Dermis blood vessel endothelial cell (primary cell): Measurements from ENCODE around the gene EFCAB6. TPM values are rescaled to one million over a fixed set of nuclear protein-coding genes. Genes with fewer than 3 reads are reported as not detected.

ENCODE experiments used
- DNase-seq: peaks from one replicate; pipeline ENCODE4 v3.0.0; 2010
- total RNA-seq: library from RNA; depleted of rRNA; stranded (reverse); fragments of >200 nt; gene quantifications from 2 replicates; pipeline ENCODE4 v1.2.3, GENCODE V29; 2014

EFCAB6 gene, protein sequence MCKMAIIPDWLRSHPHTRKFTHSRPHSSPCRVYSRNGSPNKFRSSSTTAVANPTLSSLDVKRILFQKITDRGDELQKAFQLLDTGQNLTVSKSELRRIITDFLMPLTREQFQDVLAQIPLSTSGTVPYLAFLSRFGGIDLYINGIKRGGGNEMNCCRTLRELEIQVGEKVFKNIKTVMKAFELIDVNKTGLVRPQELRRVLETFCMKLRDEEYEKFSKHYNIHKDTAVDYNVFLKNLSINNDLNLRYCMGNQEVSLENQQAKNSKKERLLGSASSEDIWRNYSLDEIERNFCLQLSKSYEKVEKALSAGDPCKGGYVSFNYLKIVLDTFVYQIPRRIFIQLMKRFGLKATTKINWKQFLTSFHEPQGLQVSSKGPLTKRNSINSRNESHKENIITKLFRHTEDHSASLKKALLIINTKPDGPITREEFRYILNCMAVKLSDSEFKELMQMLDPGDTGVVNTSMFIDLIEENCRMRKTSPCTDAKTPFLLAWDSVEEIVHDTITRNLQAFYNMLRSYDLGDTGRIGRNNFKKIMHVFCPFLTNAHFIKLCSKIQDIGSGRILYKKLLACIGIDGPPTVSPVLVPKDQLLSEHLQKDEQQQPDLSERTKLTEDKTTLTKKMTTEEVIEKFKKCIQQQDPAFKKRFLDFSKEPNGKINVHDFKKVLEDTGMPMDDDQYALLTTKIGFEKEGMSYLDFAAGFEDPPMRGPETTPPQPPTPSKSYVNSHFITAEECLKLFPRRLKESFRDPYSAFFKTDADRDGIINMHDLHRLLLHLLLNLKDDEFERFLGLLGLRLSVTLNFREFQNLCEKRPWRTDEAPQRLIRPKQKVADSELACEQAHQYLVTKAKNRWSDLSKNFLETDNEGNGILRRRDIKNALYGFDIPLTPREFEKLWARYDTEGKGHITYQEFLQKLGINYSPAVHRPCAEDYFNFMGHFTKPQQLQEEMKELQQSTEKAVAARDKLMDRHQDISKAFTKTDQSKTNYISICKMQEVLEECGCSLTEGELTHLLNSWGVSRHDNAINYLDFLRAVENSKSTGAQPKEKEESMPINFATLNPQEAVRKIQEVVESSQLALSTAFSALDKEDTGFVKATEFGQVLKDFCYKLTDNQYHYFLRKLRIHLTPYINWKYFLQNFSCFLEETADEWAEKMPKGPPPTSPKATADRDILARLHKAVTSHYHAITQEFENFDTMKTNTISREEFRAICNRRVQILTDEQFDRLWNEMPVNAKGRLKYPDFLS (N-terminal part only)
- total RNA-seq: under 0.01 and 0.33 TPM in 2 replicates

- DNase-seq: peak; percentile 94
Measured at GRCh38 chr22:43812149-43812842, at the start of gene EFCAB6. EFCAB6 (minus strand) TSS chr22:43812305; CDS start chr22:43782318, 29,987 bp downstream.

GRCh38 chr22:43861529-43861928, 49.4 kb upstream of the EFCAB6 start:
- no peak for DNase-seq

GRCh38 chr22:43860831-43861230, 48.7 kb upstream of the EFCAB6 start:
- no peak for DNase-seq

- DNase-seq: no peak
Measured at GRCh38 chr22:43860126-43860525, 48.0 kb upstream of the EFCAB6 start.

- no peak for DNase-seq
Measured at GRCh38 chr22:43859621-43860020, 47.5 kb upstream of the EFCAB6 start.

GRCh38 chr22:43859176-43859575, 47.1 kb upstream of the EFCAB6 start:
- DNase-seq: no peak

DNA sequence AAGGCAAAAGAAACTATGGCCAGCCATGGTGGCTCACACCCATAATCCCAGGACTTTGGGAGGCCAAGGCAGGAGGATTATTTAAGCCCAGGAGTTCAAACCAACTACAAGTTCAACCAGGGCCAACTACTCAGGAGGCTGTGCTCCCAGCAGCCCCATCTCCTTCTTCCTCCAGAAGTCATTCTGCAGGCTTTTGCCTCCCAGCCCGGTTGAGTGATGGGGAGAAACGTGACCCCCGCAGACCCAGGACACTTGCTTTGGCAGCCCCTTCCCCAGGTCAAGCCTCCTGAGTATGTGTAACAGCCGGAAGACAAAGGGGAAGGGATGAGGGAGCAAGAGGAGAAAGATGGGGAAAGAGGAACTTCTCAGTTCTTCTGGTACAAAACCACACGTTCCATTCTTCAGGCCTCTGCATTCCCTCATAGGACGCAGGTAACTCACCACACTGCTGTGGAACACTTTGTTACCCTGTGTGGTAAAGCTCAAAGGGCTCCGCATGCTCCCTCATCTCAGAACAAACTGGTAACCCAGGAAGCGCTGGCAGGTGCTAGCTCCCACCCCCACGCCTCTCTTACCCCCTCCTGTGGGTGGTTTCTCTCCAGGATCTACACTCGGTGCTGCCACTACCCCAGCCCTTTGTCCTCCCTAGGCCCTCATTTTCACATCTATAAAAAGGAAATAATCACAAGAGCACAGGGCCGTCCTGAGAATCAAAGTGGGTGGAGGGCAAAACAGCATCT, 46.2 kb upstream of the EFCAB6 start:
- no peak for DNase-seq

- no peak for DNase-seq
Measured at GRCh38 chr22:43857367-43857766, 45.3 kb upstream of the EFCAB6 start.

- DNase-seq: no peak
Measured at GRCh38 chr22:43855431-43855830, 43.3 kb upstream of the EFCAB6 start.

DNA sequence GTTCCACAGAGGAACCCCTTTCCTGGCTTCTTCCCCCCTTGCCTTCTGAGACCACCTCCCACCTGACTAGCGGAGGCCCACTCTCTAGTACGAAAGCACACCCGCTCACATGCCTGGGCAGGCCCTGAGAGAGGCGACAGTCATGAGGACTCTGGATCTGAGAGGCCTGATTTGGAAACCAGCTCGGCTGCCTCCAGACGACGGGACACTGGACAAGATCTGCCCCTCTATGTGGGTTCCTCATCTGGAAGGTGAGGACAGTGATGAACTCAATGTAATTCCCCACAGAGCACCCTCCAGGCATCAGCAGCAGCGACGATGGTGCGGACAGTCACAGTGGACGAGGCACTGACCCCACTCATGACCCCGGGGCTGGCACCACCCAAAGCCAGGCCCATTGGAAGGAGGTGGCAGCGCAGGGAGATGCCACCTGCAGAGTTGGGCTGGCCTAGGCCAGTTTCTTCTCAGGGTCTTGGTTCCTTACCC, 42.7 kb upstream of the EFCAB6 start:
- no peak for DNase-seq

- no peak for DNase-seq
Measured at GRCh38 chr22:43854121-43854785, 42.1 kb upstream of the EFCAB6 start.

DNA sequence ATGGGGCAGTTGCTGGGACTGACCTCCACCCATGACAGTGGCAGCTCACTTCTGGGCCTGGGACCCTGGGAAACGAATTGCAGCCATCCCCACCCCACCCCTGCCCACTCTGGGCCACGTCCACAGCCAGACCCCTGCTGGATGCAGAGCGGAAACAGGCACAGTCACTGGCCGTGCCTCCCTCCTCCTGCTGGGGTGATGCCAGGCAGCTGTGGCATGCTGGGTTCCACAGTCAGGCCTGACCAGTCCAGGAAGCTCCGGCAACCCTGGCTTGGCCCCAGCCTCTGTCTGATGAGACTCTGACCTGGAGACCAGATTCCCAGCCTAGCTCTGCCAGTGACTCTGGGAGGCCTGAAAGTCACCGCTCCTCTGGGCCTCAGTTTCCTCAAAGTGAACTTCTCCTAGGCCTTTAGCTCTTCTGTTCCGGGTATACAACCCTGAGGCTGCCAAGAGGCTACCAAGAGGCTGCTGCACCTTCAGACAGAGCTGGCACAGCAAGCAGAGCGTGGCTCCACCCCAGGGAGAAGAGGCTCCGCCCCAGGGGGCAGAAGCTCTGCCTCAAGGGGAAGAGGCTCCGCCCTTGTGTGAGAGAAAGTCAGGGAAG, 41.3 kb upstream of the EFCAB6 start:
- no peak for DNase-seq

DNA sequence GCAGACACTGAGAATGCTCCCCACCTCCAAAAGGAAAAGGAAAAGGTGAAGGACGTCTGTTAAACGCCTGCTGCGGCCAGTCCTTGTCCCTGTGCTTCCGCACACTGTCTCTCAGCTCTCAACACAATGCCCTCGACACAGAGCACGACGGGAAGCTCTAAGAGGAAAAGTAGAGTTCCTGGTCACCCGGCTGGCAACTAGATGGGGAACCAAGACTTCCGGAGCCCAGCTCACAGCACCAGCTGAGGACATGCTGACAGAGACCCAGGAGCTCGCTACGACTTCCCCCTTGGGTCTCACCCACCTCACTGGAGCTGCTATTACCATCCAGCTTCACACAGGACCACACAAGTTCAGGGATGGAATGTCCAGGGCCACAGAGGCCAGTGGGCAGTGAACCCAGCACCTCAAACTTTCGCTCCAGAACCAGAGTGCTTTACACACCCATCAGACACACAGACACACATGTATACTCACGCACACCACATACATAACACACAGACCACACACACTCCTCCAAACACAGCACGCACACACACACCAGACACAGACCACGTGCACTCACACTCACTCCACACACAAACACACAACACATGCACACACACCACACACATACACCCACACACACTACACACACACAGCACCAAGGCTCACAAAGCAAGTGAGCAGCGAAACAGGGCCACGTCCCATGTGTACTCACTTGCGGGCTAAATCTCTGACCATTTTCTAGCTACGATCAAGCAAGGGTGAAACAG, 40.6 kb upstream of the EFCAB6 start:
- no peak for DNase-seq

DNA sequence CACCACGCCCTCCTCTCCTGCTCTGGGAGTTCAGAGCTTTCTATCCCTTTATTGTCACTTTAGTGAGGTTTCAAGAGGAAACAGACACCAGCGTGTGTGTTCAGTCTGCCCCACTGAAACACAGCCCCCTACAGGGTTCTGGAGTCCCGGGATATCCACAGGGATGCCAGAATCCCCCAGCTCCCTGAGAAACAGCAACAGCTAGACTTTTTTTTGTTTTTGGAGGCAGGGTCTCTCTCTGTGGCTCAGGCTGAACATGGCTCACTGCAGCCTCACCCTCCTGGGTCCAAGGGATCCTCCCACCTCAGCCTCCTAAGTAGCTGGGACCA, 39.8 kb upstream of the EFCAB6 start:
- no peak for DNase-seq

- DNase-seq: no peak
Measured at GRCh38 chr22:43851058-43851978, 39.2 kb upstream of the EFCAB6 start.

DNA sequence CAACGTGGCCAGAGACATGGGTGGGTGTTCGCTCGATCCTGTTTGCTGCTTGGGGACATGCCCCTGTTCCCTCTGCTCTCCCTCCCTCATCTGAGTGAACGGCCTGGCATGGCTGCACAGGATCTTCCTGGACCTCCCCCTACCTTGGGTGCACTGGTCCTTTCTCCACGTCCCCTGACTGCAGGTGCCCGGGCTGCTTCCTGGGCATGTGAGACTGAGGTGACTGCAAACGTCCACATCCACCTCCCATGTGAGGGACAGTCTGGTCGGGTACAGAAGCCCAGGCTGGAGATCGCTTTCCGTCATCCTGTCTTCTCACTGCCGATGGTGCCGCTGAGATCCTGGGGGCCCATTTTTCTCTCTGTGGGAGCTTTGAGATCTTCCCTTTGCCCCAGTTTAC, 38.4 kb upstream of the EFCAB6 start:
- DNase-seq: no peak

DNA sequence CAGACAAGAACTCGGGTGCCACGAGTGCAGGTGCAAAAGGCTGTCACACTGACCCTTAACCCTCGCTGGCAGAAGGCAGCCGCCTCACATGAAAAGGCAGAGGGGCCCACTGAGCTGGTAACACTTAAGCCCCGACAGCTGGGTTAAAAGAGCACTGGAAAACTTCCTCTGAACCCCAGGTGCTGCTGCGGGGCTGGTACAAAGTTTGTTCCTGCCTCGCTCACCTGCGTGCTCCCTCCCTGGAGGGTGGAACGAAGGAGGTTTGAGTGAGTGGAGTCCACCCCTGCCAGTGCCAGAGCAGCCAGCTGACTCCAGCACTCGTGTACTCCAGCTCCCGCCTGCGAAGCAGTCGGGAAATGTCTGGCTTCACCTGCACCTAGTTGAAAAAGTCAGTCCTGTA, 37.6 kb upstream of the EFCAB6 start:
- no peak for DNase-seq

DNA sequence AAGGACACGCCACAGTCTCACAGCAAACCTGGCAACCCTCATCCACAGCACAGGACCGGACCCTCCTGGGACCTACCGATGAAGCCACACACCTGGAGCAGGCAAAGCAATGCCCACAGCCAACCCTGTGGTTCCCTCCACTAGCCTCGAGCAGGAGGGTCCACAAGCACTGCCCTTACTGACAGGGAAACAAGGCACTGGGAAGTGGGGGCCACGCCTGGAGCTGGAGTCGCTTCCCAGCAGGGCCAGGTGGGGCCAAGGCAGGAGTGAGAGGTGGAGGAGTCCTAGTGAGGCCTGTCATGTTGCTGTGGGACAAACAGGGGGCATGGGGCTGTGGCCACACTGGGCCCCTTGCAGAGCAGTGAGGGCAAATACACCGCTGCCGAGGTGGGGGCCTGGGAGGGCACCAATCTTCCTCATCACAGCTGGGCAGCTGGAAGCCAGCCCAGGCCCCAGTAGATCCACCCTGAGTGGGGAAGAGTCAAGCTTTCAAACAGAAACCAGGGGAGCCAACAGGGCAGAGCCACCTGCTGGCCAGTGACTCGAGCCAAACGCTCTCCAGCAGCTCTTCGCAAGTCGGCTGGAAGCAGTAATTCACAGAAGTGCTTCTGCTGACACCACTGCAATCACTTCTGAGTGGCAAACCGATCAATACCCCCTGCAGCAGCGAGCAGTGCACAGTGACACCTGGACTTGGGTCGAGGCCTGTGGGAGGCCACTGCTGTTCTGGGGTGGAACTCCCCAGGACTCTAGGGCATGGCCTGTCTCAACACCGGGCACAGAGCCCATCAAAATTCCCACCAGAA, 36.5 kb upstream of the EFCAB6 start:
- DNase-seq: peak; percentile 43
